GM19395 (cell line): ENCODE measurements around the gene ADGRB3.
"Not testable (repeated sequence)": the region's sequence is repeated elsewhere in the genome, so short reads cannot be mapped to it uniquely, and the experiment has no call there.

Source experiments
- ATAC-seq: cut with Tn5 transposase; IDR thresholded peaks from one replicate; pipeline ENCODE4 v1.9.1; 2021; ENCODE audit warnings: mild to moderate bottlenecking, moderate library complexity; ENCODE audit not compliant: unreplicated experiment

ADGRB3 gene

DNA sequence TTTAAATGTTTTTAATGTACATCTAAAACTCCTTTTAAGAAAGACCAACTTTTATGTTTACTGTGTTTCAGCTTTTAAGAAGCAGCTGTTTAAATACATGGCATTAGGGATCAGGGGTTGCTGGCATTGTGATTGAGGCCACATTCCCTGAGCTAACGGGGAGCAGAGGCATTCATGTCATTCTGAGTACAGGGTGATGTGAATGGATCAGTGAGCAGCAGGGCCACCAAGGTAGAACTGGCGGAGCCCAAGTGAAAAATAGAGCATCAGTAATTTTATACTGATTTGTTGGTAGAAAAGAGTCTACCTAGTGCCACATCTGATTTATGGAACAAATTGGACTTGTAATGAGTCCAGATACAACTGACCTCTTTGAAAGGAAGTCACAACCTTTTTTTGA, 467.3 kb downstream of the ADGRB3 start:
- ATAC-seq: no peak

DNA sequence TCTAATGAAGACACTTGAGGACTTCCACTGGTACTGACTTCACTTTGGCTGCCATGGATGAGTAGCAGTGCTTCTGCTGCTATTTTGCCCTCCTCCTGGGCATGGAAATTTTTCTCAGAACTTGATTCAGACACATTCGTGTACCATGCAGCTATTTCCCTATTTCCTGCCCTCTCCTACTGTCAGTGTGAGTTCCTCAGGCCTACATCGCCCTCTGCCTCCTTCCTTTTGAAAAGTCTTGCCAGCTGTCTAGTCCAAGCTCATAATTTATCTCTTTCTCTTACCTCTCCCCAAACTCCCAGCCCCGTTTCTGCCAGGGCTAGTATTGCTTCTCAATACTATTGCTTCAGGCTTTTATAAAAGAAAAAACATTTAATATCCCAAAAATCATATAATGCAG, 470.2 kb downstream of the ADGRB3 start:
- ATAC-seq: no peak

DNA sequence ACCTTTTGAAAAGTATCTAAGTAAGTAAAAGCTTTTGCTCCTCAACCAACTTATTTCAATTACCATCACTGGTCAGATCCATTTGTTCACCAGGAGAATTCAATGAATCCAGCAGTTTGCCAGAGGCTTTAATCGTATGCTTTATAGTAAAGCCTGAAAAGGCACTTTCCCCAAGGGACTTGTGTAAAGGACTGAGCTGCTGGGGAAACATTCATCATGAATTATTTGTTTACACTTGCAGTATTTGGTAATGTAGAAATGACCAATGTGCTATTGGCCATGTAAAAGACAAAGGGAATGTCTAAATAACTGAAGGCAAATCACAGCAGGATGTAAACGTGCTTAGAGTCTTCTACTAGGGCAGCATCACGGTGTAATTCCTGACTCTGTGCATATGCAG, 471.4 kb downstream of the ADGRB3 start:
- ATAC-seq: no peak

DNA sequence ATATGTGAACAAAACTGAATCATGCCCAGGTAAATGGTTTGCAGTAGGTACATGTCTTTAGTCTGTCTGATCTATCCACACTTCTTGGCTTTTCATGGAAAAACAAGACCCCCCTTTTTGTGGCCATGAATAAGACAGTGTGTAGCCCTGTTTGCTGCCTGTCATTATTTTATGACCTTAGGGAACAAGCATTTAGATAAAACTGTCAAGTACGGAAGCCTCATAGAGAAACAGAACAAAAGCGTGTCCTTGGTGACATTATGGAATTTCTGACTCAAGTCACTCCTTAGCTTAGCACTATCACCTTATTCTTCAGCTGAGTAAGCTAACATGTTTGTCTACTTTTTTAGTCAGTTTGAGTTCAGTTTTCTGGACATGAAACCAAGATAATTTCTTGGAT, 476.2 kb downstream of the ADGRB3 start:
- no peak for ATAC-seq

DNA sequence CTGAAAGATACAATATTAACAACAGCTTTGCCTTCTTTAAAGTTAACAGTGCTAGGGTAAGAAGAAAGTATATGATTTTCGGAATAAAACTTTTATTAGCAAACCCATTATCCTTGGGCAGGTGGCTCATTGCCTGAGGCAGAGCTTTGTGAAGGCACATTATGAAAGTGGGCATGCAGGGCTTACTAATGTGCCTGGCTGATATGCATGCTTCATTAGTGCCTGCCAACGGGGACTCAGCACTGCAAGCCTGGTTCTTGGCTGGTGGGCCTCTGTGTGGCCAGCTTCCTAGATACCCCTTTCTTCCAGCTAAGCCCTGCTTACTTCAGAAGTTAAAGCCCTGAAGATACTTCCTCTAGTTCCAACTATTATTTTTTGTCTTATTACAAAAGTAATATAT, 481.6 kb downstream of the ADGRB3 start:
- ATAC-seq: no peak

DNA sequence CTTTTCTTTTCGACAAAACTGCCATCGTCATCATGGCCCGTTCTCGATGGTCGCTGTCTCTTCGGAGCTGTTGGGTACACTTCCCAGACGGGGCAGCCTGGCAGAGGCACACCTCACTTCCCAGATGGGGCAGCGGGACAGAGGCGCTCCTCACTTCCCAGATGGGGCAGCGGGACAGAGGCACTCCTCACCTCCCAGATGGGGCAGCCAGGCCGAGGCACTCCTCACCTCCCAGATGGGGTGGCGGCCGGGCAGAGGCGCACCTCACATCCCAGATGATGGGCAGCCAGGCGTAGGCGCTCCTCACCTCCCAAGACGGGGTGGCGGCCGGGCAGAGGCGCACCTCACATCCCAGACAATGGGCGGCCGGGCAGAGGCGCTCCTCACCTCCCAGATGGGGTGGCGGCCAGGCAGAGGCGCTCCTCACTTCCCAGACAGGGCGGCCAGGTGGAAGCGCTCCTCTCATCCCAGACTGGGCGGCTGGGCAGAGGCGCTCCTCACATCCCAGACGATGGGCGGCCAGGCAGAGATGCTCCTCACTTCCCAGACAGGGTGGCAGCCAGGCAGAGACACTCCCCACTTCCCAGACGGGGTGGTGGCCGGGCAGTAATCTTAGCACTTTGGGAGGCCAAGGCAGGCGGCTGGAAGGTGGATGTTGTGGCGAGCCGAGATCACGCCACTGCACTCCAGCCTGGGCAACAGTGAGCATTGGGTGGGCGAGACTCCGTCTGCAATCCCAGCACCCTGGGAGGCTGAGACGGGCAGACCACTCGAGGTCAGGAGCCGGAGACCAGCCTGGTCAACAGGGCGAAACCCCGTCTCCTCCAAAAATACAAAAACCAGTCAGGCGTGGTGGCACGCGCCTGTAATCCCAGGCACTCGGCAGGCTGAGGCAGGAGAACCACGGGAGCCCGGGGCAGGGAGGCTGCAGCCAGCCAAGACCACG, 486.7 kb downstream of the ADGRB3 start:
- not testable (repeated sequence) for ATAC-seq

DNA sequence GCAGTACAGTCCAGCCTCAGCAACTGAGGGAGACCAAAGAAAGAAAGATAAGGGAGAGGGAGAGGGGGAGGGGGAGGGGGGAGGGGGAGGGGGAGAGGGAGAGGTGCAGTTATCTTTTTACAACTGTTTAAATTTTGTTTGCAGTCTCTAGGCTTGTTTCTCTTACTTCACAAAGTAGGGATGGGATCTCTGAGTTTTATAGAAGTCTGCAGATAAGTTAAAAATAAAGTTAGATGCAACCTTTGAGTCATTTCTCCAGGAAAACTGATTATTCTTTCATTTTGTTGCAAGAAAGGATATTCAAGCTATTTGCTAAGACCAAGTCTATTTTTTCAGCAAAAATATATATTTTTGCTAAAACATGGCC, 487.3 kb downstream of the ADGRB3 start:
- no peak for ATAC-seq

DNA sequence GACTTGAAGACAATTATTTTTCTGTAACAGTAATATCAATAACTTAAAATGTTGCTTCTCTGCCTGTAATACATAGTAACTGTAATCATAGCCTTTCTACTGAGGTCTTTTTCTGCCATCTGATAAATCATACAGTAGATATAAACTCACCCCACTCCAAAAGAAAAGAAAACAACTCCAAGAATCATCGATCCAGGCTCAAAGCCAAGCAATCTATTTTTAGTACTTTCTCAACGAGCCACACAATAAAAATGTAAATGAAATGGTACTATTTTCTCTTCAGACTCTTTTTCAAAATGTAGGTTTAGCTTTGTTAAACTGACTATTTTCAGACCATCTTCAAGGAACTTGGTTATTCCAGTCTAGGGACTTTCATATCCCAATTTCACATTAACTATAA, 493.3 kb downstream of the ADGRB3 start:
- no peak for ATAC-seq

DNA sequence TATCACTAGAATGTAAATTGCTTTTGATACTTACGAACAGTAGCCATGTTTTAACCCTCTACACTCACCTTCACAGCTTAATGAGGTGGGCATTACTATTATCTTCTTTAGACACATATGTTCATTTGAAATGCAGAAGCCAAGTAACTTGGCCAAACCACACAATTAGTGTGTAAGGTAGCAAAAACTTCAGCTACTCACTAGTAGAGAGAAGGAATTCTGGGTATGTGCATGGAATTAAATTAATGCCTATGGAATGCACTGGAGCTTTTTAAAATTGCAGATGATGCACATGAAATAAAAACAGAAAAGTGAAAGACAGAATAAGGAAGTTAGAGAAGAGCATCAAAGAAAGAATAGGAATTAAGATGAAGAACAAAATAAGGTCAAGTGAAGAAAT, 494.0 kb downstream of the ADGRB3 start:
- no peak for ATAC-seq

DNA sequence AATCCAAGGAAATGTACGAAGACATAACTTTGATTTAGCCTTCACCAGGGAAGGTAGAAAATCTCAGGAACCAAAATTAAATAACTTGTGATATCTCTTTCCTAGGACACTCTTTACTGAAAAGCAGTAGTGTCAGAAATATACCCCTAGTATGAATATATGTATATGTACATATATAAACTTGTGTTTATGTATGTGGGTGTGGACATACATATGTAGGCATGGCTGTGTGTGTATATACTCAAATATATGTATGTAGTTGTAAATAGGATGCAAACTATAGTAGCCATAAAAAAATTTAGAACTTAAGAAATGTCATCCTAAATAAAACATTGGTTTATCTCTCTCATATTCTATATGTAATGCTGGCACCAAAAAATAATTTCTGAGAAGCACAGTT, 500.8 kb downstream of the ADGRB3 start:
- no peak for ATAC-seq

DNA sequence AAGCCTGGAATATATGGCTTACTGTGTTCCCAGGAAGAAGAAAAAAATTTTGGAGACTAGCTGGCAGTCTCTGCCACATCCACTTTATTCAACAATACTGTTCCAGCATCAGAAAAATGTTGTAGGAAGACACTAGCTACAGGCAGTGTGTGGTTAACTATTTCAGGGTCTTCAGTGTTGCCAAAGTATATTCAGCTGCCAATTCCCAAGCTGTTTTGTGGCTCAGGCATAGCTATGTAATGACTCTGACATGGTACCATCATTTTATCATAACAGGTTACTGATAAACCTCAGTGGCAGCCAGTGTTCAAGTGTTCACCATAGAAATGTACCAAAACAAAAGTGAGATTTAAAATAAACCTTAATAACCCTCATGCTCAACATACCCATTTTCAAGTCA, 503.1 kb downstream of the ADGRB3 start:
- ATAC-seq: no peak

DNA sequence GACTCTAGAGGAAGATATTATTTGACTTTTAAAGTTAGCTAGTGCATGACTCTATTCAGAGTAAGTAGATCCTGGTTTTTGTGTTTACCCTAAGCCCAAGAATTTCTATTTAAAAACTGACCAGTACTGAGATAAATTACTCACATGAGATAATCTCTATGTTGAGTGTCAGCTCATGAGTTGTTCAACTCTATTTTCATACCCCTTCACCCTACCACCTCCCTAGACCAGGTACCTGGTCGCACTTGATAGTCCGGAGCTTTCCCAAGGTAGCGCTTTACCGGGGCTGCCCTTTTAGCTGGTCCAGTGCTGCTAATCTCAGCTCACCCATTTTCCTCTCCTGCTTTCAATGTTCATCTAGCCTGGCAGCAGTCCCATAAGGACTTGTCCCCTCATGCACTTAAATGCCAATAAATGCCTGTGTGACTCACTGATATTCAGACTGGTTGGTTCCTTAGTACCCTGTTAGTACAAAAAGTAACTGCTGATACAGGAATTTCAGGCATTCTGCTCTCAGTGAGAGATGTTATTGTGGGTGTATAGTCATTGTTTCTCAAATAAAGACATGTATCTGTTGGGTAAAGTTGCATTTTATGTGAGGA, 503.9 kb downstream of the ADGRB3 start:
- ATAC-seq: no peak

DNA sequence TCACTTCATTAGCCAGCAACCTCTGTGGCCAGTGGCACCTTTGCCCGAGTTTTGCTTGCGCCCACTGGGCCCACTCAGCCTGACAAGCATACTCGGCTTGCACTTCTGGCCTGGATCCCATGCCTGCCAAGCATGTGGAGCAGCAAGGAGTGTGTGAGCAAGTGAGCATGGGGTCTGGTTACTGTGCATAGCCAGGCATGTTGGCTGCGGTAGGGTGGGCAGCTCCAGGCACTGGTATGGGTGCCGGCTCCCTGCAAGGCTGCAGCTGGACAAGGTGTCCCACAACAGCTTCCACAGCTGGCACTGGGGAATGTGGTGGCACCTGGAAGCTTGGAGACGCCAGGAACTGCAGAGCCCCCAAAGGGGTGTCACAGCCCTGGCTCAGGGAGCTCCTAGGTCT, 510.0 kb downstream of the ADGRB3 start:
- ATAC-seq: no peak

DNA sequence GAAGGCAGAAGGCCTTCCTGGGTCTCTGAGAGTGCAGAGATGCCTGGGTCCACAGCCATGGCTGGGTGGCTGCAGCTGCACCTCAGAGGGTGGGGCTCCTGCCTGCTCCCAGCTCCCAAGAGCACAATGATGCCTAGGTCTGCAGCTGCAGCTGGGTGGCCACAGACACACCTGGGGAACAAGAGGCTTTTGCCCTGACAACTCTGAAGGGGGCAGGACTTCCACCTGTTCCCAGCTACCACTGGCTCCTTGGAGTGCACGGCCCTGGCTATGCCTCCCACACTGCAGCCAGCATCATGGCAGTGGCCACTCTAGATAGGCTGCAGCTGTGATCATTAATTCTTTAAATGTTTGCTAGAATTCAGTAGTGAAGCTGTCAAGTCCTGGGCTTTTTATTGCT, 511.3 kb downstream of the ADGRB3 start:
- ATAC-seq: no peak

DNA sequence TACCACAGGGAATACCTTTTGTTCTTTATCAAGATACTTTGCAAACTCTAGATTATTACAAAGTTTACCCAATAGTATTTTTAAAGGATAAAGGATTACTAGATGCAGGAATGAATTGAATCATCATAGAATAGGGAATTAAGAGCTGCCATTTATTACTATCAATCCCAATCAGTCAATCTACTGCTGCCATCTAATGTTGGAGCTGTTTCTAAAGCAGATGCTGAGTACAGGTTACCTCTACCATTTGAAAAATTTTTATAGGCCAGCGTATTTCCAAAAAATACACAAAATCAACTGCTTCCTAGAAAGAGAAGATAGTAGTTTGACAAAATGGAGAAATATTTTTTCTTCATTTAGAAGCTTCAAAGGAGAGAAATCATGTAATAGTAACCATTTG, 520.4 kb downstream of the ADGRB3 start:
- ATAC-seq: no peak

DNA sequence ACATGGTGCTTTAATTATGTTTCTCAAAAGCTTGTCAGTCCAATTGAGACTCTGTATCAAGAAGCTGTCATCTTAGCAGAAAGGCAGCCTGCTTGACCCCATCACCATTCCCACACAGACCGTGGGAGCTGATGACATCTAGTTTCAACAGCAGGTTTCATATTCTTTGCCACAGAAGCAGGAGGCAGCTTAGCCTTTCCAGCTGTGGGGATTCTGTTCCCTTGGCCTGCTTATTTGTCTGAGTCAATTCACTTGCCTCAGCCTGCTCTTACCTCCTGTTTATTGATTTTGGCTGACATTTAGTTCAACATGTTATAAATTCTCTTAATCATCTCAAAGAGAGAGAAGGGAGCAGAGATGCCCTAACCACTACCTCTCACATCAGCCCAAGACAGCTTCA, 527.7 kb downstream of the ADGRB3 start:
- ATAC-seq: no peak

DNA sequence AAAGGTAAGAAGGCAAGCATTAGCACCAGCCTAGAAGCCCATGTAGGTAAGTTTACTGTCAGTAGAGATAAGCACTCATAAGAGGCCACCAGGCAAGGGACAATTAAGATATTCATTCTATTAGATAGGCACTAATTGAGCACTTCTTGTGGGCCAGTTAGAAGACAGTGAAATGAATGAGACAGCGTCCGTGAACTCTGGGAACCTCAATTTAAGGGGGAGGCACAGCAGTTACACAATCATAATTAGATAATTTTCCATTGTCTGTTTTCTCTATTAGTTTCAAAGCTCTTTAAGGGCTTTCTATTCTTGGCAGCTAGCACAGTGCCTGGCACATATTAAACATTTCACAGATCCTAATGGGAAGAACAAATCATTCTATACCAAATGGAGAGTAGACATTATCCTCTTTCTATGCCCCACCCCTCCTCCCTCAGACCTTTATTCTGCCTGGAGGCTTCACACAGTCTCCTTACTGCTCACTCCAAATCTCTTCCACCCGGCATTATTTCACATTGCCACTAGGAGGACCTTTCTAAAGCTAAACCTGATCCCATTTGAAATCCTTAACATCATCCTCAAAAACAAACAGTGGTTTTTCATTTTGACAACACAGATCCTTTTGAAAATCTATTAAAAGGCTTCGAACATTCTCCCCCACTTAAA, 529.6 kb downstream of the ADGRB3 start:
- ATAC-seq: no peak

DNA sequence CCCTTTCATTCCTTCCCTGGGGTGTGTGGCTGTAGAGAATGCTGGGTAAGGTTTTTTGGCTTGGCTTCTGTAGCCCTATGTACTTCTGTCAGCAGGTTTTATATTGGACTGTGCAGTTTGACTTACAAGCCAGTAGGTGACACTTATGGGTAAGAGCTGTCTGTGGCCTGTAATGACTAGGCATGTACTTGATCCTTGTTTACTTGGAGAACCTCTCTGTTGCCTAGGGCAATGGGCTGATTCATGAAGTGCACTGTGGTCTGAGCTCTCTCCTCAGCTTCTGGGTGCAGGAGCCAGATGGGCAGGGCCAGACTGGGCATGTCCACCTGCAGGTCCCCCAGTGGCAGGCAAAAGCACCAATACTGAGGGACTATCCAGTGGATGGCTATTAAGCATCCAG, 544.6 kb downstream of the ADGRB3 start:
- no peak for ATAC-seq

DNA sequence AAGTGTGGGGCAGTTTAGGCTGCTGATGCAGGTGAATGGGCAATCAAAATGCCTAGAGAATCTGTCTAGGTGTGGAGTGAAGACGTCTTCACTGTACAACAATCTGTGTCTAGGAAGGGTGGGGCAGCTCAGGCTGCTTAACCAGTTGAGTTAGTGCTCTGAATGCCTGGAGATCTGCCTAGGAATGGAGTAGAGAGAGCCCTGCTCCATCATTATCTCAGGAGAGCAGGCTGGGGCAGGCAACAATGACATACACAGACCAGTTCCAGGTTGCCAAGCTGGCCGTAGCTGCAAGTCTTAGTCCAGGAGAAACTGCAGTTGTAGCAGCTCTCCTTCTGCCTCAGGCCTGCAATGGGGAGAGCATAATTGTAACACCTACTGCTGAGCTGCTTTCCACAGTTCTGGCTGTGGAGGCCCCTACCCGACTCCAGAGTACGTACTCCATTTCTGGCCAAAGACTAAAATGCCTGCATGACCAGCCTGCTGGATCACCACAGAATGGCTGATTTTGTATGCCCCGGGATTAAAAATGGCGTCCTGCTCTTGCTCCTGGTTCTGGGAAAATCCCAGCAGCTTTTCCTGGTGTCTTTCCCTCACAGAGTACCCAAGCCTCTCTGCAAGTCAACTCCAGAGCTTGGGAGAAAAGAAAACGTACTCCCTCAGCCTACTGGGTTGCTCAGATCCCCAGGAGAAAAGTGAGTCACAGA, 545.4 kb downstream of the ADGRB3 start:
- ATAC-seq: no peak

DNA sequence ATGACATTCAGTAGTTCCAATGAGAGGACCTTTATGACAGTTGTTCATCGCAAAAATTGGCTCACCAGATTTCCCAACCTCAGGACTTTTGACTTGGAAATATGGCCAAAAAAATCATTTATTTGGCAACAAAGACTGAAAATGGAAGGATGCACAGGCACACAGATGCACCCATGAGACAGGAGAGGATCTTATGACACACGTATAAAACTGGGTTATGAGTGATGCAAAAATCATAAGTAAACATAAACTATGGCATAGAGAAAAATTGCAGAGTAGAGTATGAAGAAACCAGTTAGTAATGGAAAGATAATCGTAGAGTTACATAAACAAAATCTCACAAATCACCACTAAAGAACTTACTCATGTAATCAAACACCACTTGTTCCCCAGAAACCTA, 546.9 kb downstream of the ADGRB3 start:
- ATAC-seq: no peak

DNA sequence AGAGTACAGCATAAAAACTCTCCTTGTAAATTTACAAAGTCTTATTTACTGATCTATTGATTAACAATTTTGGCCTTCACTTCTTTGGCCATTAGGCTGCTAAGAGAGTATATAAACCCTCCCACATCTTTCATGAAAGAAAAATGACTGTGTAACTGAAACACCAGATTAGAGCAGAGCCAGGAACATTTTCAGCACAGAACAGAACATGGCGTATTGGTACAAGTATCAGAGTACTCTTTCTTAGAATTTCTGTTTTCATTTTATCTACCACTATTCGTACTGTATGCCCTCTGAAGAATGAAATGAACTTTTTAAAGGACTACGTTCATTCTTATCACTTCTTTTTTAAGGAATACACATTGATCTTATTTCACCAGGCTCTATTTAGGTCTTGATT, 550.2 kb downstream of the ADGRB3 start:
- ATAC-seq: no peak
